Right lobe of liver (tissue), 6 donors: ENCODE results near the gene EHD4. TPM values are rescaled to one million over a fixed set of nuclear protein-coding genes. Genes with fewer than 3 reads are reported as not detected.

Experiments used
- ATAC-seq, 4 donors: fragments of 200-7000 bp; cut with Tn5 transposase; one replicate each; pipeline ENCODE4 v1.9.1; 2020; ENCODE audit warnings: mild to moderate bottlenecking in 4 of 4, moderate library complexity in 4 of 4
- DNase-seq, 3 donors: peaks; one replicate each; pipeline ENCODE4 v3.0.0-alpha.2; 2020
- H3K27ac ChIP-seq, 3 donors: fragments of 200-600 bp; one replicate each; pipeline ENCODE4 v1.8.0; 2022
- H3K27me3 ChIP-seq, 2 donors: fragments of 200-600 bp; one replicate each; pipeline ENCODE4 v1.8.0; 2022
- H3K36me3 ChIP-seq, 4 donors: fragments of 200-600 bp; sonication (generic) in 1 of 4; one replicate each; pipeline versions ENCODE4 v1.5.1 to v1.8.0; 2017 to 2022; ENCODE audit warnings: control low read depth in 1 of 4
- H3K4me1 ChIP-seq, 4 donors: fragments of 200-600 bp; sonication (generic) in 1 of 4; one replicate each; pipeline versions ENCODE4 v1.5.1 to v1.8.0; 2017 to 2022; ENCODE audit warnings: control low read depth in 1 of 4
- H3K4me3 ChIP-seq, 3 donors: fragments of 200-600 bp; one replicate each; pipeline ENCODE4 v1.8.0; 2022
- H3K9me3 ChIP-seq, 4 donors: fragments of 200-600 bp; sonication (generic) in 1 of 4; one replicate each; pipeline versions ENCODE4 v1.5.1 to v1.8.0; 2017 to 2022; ENCODE audit warnings: control low read depth in 1 of 4
- CTCF ChIP-seq, 4 donors: fragments of 200-600 bp in 3 of 4; fragments of 450-650 bp in 1 of 4; IDR thresholded peaks; one replicate each; pipeline versions ENCODE4 v1.5.1 to v1.8.0; 2016 to 2022; ENCODE audit warnings: antibody characterized with exemption in 4 of 4, mild to moderate bottlenecking in 2 of 4
- POLR2A ChIP-seq: fragments of 450-650 bp; IDR thresholded peaks from one replicate; pipeline ENCODE4 v1.6.1; 2017; ENCODE audit warnings: antibody characterized with exemption, mild to moderate bottlenecking
- WGBS: methylation state at CpG from one replicate; pipeline ENCODE4 v1.1.6; 2018; ENCODE audit warnings: low coverage, low lambda C conversion rate; ENCODE audit not compliant: insufficient coverage; ENCODE audit errors: missing lambda C conversion rate; 5-methylcytosine and 5-hydroxymethylcytosine counted together
- intact Hi-C, 2 donors: fragments of 100-400 bp; cut with DNase I; formaldehyde crosslinking; loops; one replicate each; pipeline versions ENCODE4 v1.11.2 to v1.14.1; 2022
- total RNA-seq, 6 experiments: library from RNA; depleted of rRNA in 2 of 6; stranded (reverse); fragments of >200 nt in 2 of 6; fragmentation: NEBNext Ultra II Directional in 3 of 6; extraction: Animal tissue kit (Norgen Biotek cat#: 25700) in 3 of 6; gene quantifications; one replicate each; pipeline versions ENCODE4 v1.1.0 to v1.2.4, GENCODE V29; 2016 to 2023
- donor health status: DM: no; HTN: yes; CAD: no.
- donor health status: DM: no; HTN: no; CAD: no.
- donor health status: DM: no; HTN: no; CAD: no.
- donor health status: DM: no; HTN: yes; CAD: no.
- donor health status: DM: no; HTN: yes; CAD: no.

Gene EHD4
- total RNA-seq, 6 experiments from 2014 or later: 4.7 to 21.5 (median 11.1) TPM

DNA sequence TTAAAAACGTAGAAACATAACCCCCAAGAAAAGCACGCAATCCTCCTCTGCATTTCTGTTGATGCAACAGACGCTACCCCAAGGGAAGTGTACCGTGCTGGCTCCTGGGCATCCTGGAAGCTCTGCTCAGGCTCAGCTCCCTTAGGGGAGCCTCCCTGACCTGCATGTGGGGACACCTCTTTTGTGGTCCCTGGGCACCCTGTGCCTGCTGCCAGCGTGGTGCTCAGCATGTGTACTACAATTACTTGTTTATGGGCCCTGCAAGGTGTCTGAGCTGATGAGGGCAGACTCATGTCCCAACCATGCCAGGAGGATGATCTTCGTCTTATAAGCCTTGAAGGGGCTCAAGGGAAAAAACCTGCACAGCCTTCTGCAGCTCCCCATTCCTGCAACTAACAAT is 18.3 kb downstream of the EHD4 start:
- Histone ChIP-seq H3K9me3 (no peaks in the 10 kb centered on the region), H3K4me1 (peaks cover 0 to 31% (median 2%) of the 10 kb centered on the region in 4 donors), H3K36me3 (peaks cover 0 to 17% (median 0%) of the 10 kb centered on the region in 4 donors), H3K4me3 (no peak overlapping the region), H3K27me3 (no peaks in the 10 kb centered on the region), H3K27ac (no peak overlapping the region)
- intact Hi-C loops: no loop called here
- DNase-seq (peak in 1 of 3 donors; percentile 30), ATAC-seq (no peak)
- WGBS: 63% methylated on average over 2 of the region's 6 CpGs
- TF ChIP-seq POLR2A (no peak), CTCF (IDR thresholded peaks at IDR 0.05) (no peak)

GRCh38 chr15:41952013-41952563 is 20.3 kb downstream of the EHD4 start:
- H3K36me3 ChIP-seq: peaks cover 0 to 17% (median 0%) of the 10 kb centered on the region in 4 donors
- TF ChIP-seq POLR2A: no peak
- TF ChIP-seq CTCF (IDR thresholded peaks at IDR 0.05): no peak
- DNase-seq (peak in 1 of 3 donors; percentile 32), ATAC-seq (peak in 2 of 4 donors; percentile 11 to 38)
- no peak overlapping the region for H3K4me3 ChIP-seq
- no peaks in the 10 kb centered on the region for H3K27me3 ChIP-seq
- H3K4me1 ChIP-seq: peaks cover 0 to 18% (median 0%) of the 10 kb centered on the region in 4 donors
- no peak overlapping the region for H3K27ac ChIP-seq
- 69% methylated on average over 6 of the region's 12 CpGs for WGBS
- H3K9me3 ChIP-seq: no peaks in the 10 kb centered on the region
- intact Hi-C loops: no loop called here

DNA sequence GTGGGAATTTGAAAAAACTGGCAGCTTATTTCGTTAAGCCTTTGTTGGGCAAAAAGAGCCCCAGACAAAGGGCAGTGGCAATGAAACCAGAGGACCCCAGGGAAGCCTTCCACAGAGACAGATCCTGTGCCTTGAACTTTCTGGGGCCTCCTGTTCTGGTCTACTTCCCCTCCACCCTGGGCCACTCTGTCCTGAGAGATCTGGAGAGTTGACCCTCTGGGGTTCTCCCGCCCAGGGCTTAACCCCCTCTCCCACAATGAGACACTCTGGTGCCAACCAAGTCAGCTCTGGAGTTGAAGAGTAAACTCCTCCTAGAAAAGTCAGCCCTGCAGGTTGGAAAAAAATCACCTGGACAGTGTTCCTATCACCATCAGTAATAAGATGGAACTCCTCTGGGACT is 20.8 kb downstream of the EHD4 start:
- Histone ChIP-seq H3K27me3 (no peaks in the 10 kb centered on the region), H3K27ac (no peak overlapping the region), H3K36me3 (peaks cover 0 to 17% (median 0%) of the 10 kb centered on the region in 4 donors), H3K4me1 (peaks cover 0 to 16% (median 0%) of the 10 kb centered on the region in 4 donors), H3K9me3 (no peaks in the 10 kb centered on the region), H3K4me3 (no peak overlapping the region)
- ATAC-seq: peak in 2 of 4 donors; percentile 9 to 11
- TF ChIP-seq POLR2A: no peak
- DNase-seq: no peak
- intact Hi-C loops: no loop called here
- 0% methylated on average over 1 of the region's 2 CpGs for WGBS

GRCh38 chr15:41950489-41950888 is 21.9 kb downstream of the EHD4 start:
- peaks cover 0 to 17% (median 0%) of the 10 kb centered on the region in 4 donors for H3K36me3 ChIP-seq
- WGBS: 58% methylated on average over 5 of the region's 5 CpGs
- peak in 2 of 4 donors; percentile 13 to 36 for ATAC-seq
- intact Hi-C loops: no loop called here
- TF ChIP-seq CTCF (IDR thresholded peaks at IDR 0.05) (no peak), POLR2A (no peak)
- no peaks in the 10 kb centered on the region for H3K27me3 ChIP-seq
- no peaks in the 10 kb centered on the region for H3K9me3 ChIP-seq
- DNase-seq: peak in 1 of 3 donors; percentile 23
- H3K4me1 ChIP-seq: peaks cover 0 to 7% (median 0%) of the 10 kb centered on the region in 4 donors
- H3K4me3 ChIP-seq: no peak overlapping the region
- peak overlapping the region in 1 of 3 donors; percentile 33 for H3K27ac ChIP-seq

GRCh38 chr15:41950127-41950483 is 22.3 kb downstream of the EHD4 start:
- H3K9me3 ChIP-seq: no peaks in the 10 kb centered on the region
- peaks cover 0 to 7% (median 0%) of the 10 kb centered on the region in 4 donors for H3K4me1 ChIP-seq
- H3K4me3 ChIP-seq: no peak overlapping the region
- no peaks in the 10 kb centered on the region for H3K27me3 ChIP-seq
- H3K36me3 ChIP-seq: peaks cover 0 to 17% (median 0%) of the 10 kb centered on the region in 4 donors
- peak overlapping the region in 1 of 3 donors; percentile 33 for H3K27ac ChIP-seq
- WGBS: 76% methylated on average over 4 of the region's 4 CpGs
- intact Hi-C loops: no loop called here
- DNase-seq (peak in 1 of 3 donors; percentile 23), ATAC-seq (no peak)
- TF ChIP-seq POLR2A: no peak
- no peak for TF ChIP-seq CTCF (IDR thresholded peaks at IDR 0.05)
